ENCODE results near the gene CCDC167.
"Not testable (repeated sequence)": the region's sequence is repeated elsewhere in the genome, so short reads cannot be mapped to it uniquely, and the experiment has no call there.

CCDC167 gene

GRCh38 chr6:37507690-37508421 lies 8.2 kb upstream of the CCDC167 start:
- DNase-seq = peak; percentile 37

GRCh38 chr6:37507077-37507476 lies 7.4 kb upstream of the CCDC167 start:
- DNase-seq = no peak

GRCh38 chr6:37506479-37506878 lies 6.8 kb upstream of the CCDC167 start:
- no peak for DNase-seq

- no peak for DNase-seq
These were observed 4.3 kb upstream of the CCDC167 start for GRCh38 chr6:37504024-37504423.

- DNase-seq = peak; percentile 82
These were observed 3.7 kb upstream of the CCDC167 start for GRCh38 chr6:37503309-37503965.

- DNase-seq = peak; percentile 99
These were observed 3.1 kb upstream of the CCDC167 start for GRCh38 chr6:37502703-37503291.

GRCh38 chr6:37501632-37502491 lies 2.2 kb upstream of the CCDC167 start:
- DNase-seq = no peak

GRCh38 chr6:37500904-37501303 lies 1.2 kb upstream of the CCDC167 start:
- not testable (repeated sequence) for DNase-seq

GRCh38 chr6:37500294-37500608 lies 558 bp upstream of the CCDC167 start:
- DNase-seq = no peak

- no peak for DNase-seq
These were observed 2.5 kb downstream of the CCDC167 start for GRCh38 chr6:37496951-37497885.

GRCh38 chr6:37495244-37495934 lies 4.3 kb downstream of the CCDC167 start:
- peak; percentile 82 for DNase-seq

- DNase-seq = peak; percentile 92
These were observed 6.1 kb downstream of the CCDC167 start for GRCh38 chr6:37493661-37493995.

- DNase-seq = peak; percentile 98
These were observed 6.6 kb downstream of the CCDC167 start for GRCh38 chr6:37492991-37493660.

GRCh38 chr6:37492236-37492972 lies 7.3 kb downstream of the CCDC167 start:
- peak; percentile 86 for DNase-seq

- DNase-seq = peak; percentile 57
These were observed 7.9 kb downstream of the CCDC167 start for GRCh38 chr6:37491830-37492208.

- DNase-seq = peak; percentile 83
These were observed 8.4 kb downstream of the CCDC167 start for GRCh38 chr6:37491171-37491829.

- peak; percentile 65 for DNase-seq
These were observed 9.0 kb downstream of the CCDC167 start for GRCh38 chr6:37490536-37491170.

- peak; percentile 86 for DNase-seq
These were observed 9.9 kb downstream of the CCDC167 start for GRCh38 chr6:37489697-37490336.

GRCh38 chr6:37488476-37488875 lies 11.2 kb downstream of the CCDC167 start:
- DNase-seq = no peak

Measured in NCI-H69 (cell line).